KOPT-K1 (cell line): ENCODE data around the gene ORM2.
"Not testable (repeated sequence)": the region's sequence is repeated elsewhere in the genome, so short reads cannot be mapped to it uniquely, and the experiment has no call there.

Experiments
- H3K27ac ChIP-seq: fragments of 200-600 bp; sonication (generic); 2 replicates; pipeline ENCODE4 v1.5.1; 2016; ENCODE audit warnings: antibody characterized with exemption, mild to moderate bottlenecking, low read depth, low read length; ENCODE audit not compliant: poor library complexity, severe bottlenecking
- H3K36me3 ChIP-seq: fragments of 200-600 bp; sonication (generic); 2 replicates; pipeline ENCODE4 v1.5.1; 2017; ENCODE audit warnings: antibody characterized with exemption, mild to moderate bottlenecking, low read length, moderate library complexity; ENCODE audit not compliant: insufficient read depth
- H3K9me3 ChIP-seq: fragments of 200-600 bp; sonication (generic); 2 replicates; pipeline ENCODE4 v1.5.1; 2017; ENCODE audit warnings: antibody characterized with exemption, low read length, mild to moderate bottlenecking; ENCODE audit not compliant: insufficient read depth, poor library complexity, severe bottlenecking

Gene ORM2

DNA sequence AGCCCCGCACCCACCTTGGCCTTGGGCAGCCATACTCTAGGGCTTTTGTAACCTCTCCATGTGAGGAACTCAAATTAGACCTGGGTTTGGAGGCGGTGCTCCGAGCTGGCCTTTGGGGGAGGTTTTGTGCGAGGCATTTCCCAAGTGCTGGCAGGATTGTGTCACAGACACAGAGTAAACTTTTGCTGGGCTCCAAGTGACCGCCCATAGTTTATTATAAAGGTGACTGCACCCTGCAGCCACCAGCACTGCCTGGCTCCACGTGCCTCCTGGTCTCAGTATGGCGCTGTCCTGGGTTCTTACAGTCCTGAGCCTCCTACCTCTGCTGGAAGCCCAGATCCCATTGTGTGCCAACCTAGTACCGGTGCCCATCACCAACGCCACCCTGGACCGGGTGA lies at the start of gene ORM2:
ORM2 (plus strand) TSS at position 245 of the 398 bp plus-strand sequence; CDS start at position 281, 36 bp downstream.
- H3K9me3 ChIP-seq, H3K36me3 ChIP-seq, H3K27ac ChIP-seq: not testable (repeated sequence)

DNA sequence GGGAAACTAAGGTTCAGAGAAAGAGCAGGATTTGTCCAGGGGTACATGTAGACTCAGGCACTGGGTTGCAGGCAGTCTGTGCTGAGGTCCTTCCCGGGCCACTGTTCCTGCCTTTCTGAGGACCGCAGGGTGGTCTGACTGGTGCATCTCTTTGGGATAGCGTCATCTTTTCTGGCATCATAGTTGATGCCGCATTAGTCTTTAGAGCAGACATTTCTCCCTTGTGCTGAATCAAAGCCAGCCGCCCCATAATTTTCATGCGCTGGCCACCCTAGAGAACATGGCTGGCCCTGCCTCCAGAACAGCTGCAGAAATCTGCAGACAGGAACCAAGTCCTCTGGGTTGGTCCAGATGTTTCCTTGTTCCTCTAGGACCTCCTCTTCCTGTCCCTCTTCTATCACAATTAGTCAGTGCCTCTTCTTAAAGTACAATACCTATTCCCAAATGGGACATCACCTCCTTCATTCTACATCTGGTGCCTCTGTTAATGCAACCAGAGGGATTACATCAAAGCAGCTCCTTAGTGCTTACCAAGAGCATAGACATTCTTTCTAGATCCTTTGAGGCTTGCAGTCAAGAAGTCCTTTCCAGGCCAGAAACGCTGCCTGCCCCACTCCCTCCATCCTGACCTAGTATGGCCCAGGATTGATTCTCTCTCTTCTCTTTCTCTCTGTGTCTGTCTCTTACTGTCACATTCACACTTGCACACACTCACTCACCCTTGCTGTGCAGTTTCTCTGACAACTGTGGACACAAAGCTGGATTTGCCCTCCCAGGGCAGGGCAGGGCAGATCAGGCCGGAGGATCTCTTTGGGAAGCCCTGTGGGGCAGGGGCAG lies 48.8 kb upstream of the ORM2 start:
- Histone ChIP-seq H3K27ac (no peak overlapping the region), H3K36me3 (no peaks in the 10 kb centered on the region), H3K9me3 (no peaks in the 10 kb centered on the region)

DNA sequence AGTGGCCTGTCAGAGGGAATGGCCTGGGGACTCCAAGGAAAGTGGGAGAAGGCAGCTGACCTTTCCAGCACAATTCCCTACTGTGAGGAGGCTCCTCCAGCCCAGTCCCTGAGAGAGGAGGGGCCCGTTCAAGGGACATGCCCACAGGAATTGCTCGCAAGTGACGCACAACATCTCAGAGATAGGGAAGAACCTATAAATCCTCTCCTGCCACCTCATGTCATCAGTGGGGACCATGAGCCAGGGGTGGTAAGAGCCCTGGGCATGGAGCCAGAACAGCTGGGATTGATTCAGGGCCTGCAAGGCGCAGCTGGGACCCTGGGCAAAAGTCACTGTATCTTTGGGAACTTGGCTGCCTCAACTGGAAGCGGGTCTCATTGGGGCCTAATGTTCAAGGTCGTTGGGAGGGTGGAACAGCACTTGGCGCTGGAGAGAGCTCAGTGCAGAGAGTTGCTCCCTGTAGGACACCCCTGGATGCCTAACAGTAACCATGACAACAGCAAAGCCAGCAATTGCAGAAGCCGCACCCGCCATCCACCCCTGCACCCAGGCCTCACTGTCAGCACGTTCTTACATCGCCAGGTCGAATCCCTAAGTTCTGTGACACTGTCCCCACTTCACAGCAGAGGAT lies 48.1 kb upstream of the ORM2 start:
- no peaks in the 10 kb centered on the region for H3K9me3 ChIP-seq
- no peak overlapping the region for H3K27ac ChIP-seq
- no peaks in the 10 kb centered on the region for H3K36me3 ChIP-seq

DNA sequence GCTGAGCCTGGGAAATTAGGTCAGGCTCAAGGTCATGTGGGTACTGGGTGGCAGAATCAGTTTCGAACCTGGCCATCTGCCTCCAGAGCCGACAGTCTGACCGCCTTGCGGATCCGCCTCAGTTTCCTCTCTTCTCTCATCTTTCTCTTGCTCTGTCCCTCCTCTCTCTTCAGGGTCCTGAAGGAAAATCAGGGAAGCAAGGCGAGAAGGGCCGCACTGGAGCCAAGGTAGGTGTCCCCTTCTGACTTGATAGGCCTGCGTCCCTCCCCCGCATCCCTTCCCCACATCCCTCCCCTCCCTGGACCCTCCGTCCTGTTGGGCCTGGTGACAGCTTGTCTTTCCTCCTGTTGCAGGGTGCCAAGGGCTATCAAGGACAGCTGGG lies 47.6 kb upstream of the ORM2 start:
- Histone ChIP-seq H3K27ac (no peak overlapping the region), H3K9me3 (no peaks in the 10 kb centered on the region), H3K36me3 (no peaks in the 10 kb centered on the region)

DNA sequence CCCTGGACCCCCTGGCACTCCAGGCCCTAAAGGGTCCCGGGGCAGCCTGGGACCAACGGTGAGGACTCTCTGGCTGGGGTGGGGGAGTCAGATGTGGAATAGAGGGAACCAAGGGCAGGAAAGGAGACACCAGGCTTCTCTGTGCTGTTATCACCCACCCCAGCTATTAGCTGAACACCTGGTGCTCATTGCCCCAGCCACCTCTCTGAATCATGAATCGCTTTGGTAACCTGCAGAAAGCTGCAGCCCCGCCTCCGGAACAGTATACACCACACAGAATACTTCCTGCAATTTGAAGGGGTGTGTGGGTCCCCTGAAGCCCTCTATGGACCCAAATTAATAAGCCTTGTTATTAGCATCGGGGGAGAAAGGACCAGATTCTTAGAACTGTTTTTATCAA lies 47.2 kb upstream of the ORM2 start:
- H3K36me3 ChIP-seq: no peaks in the 10 kb centered on the region
- no peak overlapping the region for H3K27ac ChIP-seq
- no peaks in the 10 kb centered on the region for H3K9me3 ChIP-seq

DNA sequence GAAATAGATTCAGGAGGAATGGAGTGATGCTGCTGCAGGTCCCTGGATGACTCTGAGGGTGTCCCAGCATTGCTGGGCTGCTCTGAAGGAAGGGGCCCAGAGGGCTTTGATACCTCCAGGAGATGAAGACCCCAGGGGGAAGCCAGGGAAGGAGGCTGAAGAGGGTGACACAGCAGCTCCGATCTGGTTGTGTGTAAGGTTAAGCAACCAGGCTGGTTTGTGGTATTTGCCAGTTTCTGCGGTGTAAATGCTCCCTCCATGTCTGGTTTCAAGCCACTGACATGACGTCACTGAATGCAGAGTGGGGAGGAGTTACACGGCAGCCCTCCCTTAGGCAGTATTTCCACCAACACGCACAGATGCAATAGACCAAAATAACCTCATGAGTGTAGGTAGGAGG lies 46.7 kb upstream of the ORM2 start:
- Histone ChIP-seq H3K36me3 (no peaks in the 10 kb centered on the region), H3K27ac (no peak overlapping the region), H3K9me3 (no peaks in the 10 kb centered on the region)

DNA sequence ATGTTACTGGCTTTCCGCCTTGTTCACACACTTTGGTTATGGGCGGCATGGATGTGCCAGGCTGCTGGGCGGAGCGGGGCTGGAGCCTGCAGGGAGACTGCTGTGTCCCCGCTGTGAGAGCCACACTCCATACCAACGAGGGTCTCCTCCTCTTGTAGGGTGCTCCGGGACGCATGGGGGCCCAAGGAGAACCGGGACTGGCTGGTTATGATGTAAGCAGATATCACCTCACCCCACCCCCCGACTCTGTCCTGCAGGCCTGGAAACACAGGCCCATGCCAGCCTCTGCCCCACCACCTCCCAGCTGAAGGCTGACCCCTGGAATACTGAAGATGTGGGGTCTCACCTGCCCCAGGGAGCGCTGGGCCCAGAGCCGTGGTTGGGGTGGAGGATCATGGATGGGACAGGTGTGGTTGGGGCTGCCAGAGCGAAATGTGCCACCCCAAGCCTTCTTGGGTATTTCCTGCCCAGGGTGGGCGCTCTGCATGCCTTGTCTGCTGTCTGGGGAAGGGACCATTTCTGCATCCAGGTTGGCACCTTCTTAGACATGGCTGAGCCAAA lies 46.0 kb upstream of the ORM2 start:
- H3K36me3 ChIP-seq: no peaks in the 10 kb centered on the region
- H3K9me3 ChIP-seq: no peaks in the 10 kb centered on the region
- no peak overlapping the region for H3K27ac ChIP-seq

DNA sequence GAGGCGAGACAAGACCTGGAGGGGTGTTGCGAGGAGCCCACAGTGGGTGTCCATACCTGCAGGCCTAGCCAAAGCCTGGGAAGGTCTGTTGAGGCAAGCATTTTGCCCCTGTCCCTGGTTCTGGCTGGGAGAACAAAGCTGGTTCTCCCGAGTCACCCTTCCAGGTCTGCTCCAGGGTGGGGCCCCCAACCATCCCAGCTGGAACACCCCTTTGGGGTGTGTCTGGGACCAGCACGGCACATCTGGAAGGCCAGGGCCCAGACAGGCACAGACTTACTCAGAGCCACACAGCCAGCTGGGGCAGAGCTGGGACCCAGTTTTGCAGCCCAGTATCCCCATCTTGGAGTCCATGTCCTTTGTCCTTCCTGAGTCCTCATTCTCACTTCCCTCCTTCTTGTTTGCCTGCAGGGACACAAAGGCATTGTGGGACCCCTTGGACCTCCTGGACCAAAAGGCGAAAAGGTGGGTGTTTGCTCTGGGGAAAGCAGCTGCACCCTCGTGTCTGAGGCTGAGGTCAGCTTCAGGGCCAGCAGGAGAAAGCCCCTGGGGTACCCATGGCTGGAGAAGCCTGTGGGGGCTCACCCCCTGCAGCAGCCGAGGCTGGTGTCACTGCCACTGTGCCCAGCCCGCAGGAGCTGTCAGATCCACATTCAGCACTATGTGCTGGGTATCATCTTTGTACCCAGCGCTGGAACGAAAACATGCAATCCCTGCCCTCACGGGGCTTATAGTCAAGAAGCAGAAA lies 45.2 kb upstream of the ORM2 start:
- Histone ChIP-seq H3K27ac (no peak overlapping the region), H3K36me3 (no peaks in the 10 kb centered on the region), H3K9me3 (no peaks in the 10 kb centered on the region)

DNA sequence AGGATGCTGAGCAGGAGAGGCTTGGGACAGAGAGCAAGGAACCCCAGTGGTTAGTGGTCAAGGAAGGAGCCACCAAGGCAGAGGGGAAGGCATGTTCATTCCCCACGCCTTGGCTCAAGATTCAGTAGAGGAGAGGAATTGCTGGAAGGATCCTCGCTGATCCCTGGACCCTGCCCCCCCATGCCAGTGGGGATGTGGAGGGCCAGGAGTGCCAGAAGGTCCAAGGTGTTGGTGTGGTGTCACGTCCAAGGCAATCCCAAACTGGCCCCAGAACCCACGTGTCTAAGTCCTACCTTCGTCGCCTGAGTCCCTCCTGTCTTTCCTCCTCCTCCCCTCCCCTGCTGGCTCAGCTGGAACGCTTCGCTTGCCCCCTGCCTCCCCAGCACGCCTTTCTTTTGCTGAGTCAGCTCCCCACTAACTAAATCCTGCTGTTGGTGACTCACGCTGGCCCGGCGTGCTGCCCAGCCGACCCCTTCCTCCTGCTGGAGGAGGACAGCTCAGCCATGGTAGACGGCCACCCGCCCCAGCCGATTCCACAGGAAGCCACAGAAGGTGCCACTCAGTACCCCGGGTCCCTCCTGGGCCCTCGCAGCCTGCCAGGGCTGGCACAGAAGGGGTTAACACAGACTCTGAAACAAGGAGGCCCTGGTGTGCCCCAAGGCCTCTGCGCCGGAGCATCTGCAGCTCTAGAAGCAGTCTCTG lies 44.4 kb upstream of the ORM2 start:
- no peak overlapping the region for H3K27ac ChIP-seq
- no peaks in the 10 kb centered on the region for H3K9me3 ChIP-seq
- H3K36me3 ChIP-seq: no peaks in the 10 kb centered on the region

DNA sequence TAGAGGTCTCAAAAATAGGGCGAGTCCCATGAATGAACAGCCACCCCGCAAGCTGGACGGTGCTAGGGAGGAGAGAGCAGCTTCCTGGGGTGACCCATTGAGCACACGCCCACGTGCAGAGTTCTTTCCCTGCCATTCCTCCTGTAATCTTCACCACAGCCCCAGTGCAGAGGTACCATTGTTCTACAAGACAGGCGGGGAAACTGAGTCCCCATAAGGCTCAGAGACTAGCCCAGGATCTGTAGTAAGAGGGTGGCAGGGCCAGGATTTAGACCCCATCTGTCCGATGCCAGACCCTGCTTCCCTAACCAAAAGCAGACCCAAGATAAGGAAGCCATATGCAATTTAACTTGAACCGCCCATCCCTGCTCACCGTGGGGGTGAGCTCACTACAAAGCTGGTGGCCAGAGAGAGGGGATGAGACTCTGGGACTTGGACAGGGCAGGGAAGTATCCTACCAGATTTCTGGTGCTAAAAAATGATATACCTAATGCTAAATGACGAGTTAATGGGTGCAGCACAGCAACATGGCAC lies 43.5 kb upstream of the ORM2 start:
- Histone ChIP-seq H3K36me3 (no peaks in the 10 kb centered on the region), H3K27ac (no peak overlapping the region), H3K9me3 (no peaks in the 10 kb centered on the region)

DNA sequence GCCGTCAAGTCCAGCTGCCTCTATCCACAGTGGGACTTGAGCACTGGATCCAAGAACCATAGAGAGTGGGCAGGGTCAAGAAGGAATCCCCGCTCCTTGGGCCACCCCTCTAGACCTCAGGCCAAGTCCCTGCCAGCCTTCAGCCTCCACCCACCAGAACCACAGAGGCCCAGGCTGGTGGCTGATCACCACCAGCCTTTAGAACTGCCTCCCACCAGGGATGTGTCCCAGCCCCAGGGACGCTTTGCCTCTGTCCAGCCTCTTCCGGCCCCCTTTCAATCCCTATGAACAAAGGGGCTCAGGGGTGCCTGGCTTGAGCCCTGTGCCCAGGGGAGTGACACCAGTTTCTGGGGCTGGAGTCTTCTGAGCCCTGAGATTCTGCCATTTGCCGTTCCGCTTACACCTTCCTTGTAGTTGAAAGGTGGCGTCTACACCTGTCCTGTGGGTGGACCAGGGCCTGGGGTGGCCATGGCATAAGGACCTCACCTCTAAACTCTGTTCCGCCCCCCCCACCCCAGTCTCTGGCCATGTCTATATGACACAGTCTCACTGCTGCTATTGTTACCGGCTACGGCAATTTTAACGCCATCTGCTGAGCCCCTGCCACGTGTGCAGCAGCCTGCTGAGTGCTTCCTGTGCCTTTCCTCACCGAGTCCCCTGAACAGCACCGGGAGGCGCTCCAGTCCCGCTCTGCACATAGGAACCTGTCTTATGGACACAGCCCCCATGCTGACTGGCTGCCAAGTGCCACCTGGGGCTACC lies 42.5 kb upstream of the ORM2 start:
- no peak overlapping the region for H3K27ac ChIP-seq
- H3K9me3 ChIP-seq: no peaks in the 10 kb centered on the region
- no peaks in the 10 kb centered on the region for H3K36me3 ChIP-seq

DNA sequence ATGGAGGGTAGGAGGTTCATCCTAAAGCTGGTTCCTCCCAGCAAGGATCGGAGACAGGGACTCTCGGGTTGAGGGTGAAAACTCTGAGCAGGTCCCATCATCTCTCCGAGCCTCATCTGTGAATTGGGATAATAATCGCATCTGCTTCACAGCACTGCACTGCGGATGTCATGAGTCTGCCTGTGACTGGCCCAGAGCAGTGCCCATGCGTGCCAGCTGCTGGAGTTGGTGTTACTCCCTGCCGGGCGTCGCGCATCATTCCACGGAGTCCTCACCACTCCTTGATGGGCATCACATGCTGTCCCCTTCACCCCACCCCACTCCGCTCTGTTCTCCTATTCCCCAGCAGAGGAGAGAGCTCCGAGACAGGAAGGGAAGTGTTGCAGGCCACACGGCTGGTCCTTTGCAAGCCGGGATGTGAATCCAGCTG lies 41.9 kb upstream of the ORM2 start:
- no peaks in the 10 kb centered on the region for H3K9me3 ChIP-seq
- no peak overlapping the region for H3K27ac ChIP-seq
- H3K36me3 ChIP-seq: no peaks in the 10 kb centered on the region

DNA sequence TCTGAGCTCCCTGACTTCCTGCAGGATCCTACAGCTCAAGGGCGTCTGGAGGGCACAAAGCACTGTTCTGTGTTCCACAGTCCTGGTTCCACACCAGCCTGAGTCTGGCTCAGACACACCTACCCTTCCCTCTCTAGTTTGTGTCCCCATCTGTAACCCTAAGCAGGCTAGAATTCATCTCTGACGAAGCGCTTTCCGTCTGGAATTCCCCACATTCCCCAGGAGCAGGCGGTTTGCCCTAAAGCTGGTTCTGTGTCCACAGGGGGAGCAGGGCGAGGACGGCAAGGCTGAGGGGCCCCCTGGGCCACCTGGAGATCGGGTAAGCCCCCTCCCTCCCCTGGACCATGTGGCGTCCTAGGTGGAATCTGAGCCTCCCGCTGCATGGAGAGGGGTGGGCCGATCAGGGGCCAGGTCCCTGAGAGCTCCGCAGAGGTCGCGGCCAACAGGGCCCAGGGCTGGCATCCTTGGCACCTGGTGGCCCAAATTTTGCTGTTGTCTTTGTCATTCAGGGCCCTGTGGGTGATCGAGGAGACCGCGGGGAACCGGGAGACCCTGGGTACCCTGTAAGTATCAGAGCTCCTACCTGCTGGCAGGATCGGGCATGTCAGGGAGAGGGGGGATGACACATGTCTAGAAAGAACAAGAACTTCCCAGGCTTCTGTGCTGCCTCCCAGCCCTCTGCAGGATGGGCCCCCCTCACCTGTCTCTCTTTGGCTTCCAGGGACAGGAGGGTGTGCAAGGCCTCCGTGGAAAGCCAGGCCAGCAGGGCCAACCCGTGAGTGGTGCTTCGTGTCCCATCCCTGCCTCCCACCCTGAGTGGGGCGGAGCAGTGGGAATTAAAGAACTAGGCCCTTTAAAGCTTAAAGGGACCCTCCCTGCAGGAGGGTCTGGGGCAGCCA lies 41.2 kb upstream of the ORM2 start:
- H3K9me3 ChIP-seq: no peaks in the 10 kb centered on the region
- no peaks in the 10 kb centered on the region for H3K36me3 ChIP-seq
- H3K27ac ChIP-seq: no peak overlapping the region
